GM12801 (cell line): ENCODE results near the gene PRRX1.

Experiments
- TF ChIP-seq, protein P1 (sequence below): IDR thresholded peaks from one replicate; pipeline ENCODE4 v1.5.1; 2011; ENCODE audit warnings: control low read depth; ENCODE audit not compliant: insufficient read length; ENCODE audit errors: extremely low read depth

The PRRX1 gene

GRCh38 chr1:170700842-170701615, 37.1 kb downstream of the PRRX1 start:
- TF ChIP-seq, protein P1, sequence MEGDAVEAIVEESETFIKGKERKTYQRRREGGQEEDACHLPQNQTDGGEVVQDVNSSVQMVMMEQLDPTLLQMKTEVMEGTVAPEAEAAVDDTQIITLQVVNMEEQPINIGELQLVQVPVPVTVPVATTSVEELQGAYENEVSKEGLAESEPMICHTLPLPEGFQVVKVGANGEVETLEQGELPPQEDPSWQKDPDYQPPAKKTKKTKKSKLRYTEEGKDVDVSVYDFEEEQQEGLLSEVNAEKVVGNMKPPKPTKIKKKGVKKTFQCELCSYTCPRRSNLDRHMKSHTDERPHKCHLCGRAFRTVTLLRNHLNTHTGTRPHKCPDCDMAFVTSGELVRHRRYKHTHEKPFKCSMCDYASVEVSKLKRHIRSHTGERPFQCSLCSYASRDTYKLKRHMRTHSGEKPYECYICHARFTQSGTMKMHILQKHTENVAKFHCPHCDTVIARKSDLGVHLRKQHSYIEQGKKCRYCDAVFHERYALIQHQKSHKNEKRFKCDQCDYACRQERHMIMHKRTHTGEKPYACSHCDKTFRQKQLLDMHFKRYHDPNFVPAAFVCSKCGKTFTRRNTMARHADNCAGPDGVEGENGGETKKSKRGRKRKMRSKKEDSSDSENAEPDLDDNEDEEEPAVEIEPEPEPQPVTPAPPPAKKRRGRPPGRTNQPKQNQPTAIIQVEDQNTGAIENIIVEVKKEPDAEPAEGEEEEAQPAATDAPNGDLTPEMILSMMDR, result no peak

- TF ChIP-seq, protein P1, result no peak
Measured at GRCh38 chr1:170701962-170702361, 38.0 kb downstream of the PRRX1 start.

- TF ChIP-seq, protein P1, result no peak
Measured at GRCh38 chr1:170703591-170703990, 39.7 kb downstream of the PRRX1 start.

DNA sequence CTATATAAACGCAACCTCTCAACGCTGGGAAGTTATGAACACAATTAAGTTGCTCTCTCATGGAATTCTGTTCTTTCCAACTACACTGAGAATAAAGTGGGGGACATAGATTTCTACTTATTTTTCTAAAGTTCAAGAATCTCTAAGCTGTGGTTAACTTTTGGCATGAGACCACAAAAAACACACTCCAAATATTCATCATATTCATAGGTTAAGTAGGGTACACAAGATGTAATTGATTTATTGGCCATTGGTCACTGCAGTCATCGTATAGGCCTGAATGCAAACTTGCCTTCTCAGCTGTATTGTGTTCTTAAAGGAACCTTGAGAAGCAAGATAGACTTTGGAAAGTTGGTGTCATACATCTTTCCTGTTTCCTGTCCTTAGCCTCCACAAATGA, 40.3 kb downstream of the PRRX1 start:
- TF ChIP-seq, protein P1, result no peak

GRCh38 chr1:170705981-170706380, 42.0 kb downstream of the PRRX1 start:
- TF ChIP-seq, protein P1, result no peak

DNA sequence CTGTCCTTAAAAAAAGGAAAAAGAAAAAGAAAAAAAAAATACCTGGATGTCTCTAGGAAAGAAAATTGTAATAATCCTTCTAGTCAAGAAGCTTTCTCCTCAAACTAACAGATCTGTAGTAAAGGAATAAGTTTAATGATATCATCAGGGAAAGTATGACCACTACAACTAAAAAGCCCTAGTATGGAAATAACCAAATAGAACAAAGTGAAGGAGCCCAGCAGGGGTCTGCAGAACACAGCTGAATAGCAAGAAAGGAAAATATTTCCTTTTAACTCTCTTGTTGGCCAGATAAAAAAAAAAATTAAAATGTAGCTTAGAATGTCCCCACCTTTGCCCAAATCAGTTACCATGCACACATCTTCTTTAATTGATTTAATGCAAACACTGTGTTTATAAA, 43.2 kb downstream of the PRRX1 start:
- TF ChIP-seq, protein P1, result no peak

- TF ChIP-seq, protein P1, result no peak
Measured at GRCh38 chr1:170707959-170708655, 44.2 kb downstream of the PRRX1 start.
